Astrocyte of the cerebellum (primary cell): ENCODE measurements around the gene KRT38.

Experiments used
- DNase-seq: peaks from one replicate; pipeline ENCODE4 v3.0.0-alpha.2; 2011; ENCODE audit warnings: low read depth
- H3K4me3 ChIP-seq: 2 replicates; pipeline ENCODE4 v1.5.1; 2011; ENCODE audit warnings: mild to moderate bottlenecking, low read depth, low read length, moderate library complexity
- in situ Hi-C: cut with HindIII; loops from 2 replicates; pipeline ENCODE4 v1.10.0; 2017; ENCODE audit warnings: low sequenced_read_pairs
- TF ChIP-seq, protein P1 (sequence below): IDR thresholded peaks from 2 replicates; pipeline ENCODE4 v1.5.1; 2012; ENCODE audit warnings: low read length, low read depth, moderate library complexity, mild to moderate bottlenecking; ENCODE audit errors: missing control alignments

KRT38 gene

GRCh38 chr17:41392278-41392677 is 48.5 kb downstream of the KRT38 start:
- in situ Hi-C loops: no loop called here
- TF ChIP-seq, protein P1, sequence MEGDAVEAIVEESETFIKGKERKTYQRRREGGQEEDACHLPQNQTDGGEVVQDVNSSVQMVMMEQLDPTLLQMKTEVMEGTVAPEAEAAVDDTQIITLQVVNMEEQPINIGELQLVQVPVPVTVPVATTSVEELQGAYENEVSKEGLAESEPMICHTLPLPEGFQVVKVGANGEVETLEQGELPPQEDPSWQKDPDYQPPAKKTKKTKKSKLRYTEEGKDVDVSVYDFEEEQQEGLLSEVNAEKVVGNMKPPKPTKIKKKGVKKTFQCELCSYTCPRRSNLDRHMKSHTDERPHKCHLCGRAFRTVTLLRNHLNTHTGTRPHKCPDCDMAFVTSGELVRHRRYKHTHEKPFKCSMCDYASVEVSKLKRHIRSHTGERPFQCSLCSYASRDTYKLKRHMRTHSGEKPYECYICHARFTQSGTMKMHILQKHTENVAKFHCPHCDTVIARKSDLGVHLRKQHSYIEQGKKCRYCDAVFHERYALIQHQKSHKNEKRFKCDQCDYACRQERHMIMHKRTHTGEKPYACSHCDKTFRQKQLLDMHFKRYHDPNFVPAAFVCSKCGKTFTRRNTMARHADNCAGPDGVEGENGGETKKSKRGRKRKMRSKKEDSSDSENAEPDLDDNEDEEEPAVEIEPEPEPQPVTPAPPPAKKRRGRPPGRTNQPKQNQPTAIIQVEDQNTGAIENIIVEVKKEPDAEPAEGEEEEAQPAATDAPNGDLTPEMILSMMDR: no peak
- no peak for DNase-seq
- H3K4me3 ChIP-seq: no peak overlapping the region

DNA sequence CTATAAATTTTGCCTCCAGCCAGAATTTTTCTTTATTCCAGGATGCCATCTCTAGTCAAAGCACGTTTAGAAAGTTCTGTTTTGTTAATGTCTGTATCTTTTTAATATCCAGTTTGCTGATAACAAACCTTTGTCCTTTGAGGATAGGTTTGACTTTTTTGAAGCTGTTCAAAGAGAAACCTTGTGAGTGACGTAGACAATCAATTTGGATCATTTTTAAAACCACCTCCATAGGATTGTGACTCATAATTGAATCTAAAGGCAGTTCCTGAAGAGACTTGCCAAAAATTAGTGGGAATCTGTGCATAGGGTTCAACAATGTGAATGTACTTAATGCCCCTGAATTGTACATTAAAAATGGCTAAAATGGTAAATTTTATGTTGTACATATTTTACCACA is 49.2 kb downstream of the KRT38 start:
- TF ChIP-seq, protein P1: no peak
- no peak overlapping the region for H3K4me3 ChIP-seq
- no peak for DNase-seq
- in situ Hi-C loops: no loop called here

- TF ChIP-seq, protein P1: no peak
- DNase-seq: no peak
- H3K4me3 ChIP-seq: no peak overlapping the region
- in situ Hi-C loops: no loop called here
These were observed 50.3 kb downstream of the KRT38 start for GRCh38 chr17:41390411-41390938.

- TF ChIP-seq, protein P1: no peak
- no peak for DNase-seq
- no peak overlapping the region for H3K4me3 ChIP-seq
- in situ Hi-C loops: no loop called here
These were observed 53.1 kb downstream of the KRT38 start for GRCh38 chr17:41387670-41388069.

DNA sequence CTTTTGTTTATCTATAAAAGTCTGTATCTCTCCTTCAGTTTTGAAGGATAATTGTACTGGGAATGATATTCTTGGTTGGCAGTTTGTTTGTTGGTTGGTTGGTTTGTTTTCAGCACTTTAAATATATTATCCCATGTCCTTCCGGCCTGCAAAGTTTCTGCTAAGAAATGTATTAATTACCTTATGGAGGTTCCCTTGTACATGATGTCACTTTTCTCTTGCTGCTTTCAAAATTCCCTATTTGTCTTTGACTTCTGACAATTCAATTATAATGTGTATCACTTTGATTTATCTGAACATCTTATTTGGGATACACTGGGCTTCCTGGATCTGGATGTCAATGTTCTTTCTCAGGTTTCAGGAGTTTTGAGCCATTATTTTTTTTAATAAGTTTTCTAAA is 54.6 kb downstream of the KRT38 start:
- in situ Hi-C loops: no loop called here
- DNase-seq: no peak
- TF ChIP-seq, protein P1: no peak
- no peak overlapping the region for H3K4me3 ChIP-seq
